ENCODE data around the gene GOLGA6L9.
"Not testable (repeated sequence)": the region's sequence is repeated elsewhere in the genome, so short reads cannot be mapped to it uniquely, and the experiment has no call there.

DNA sequence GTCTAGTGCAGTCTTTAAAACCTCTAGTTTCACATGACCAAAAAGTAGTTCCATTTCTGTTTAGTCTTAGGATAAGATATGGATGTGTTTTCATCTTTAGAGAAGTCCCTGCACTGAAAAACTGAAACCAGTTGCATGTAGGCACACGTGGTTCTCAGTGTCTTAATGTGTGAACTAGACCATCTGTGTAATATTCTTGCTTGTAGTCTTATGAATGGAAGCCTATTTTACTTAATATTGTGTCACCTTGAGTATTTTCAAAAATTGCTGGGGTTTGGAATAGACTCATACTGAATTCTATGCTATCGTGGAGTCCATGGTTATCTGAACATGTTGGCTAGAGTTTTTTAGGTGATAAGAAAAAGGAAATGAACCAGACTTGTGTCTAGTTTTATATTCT is 23.4 kb upstream of the GOLGA6L9 start:
- TF ChIP-seq GLIS3 (CRISPR knock-in tag; IDR thresholded peaks at IDR 0.05); OSR1 (CRISPR knock-in tag; IDR thresholded peaks at IDR 0.05); RARB (CRISPR knock-in tag; IDR thresholded peaks at IDR 0.05); SNAI2 (CRISPR knock-in tag; IDR thresholded peaks at IDR 0.05); ZFP3 (CRISPR knock-in tag; IDR thresholded peaks at IDR 0.05); ARNTL (CRISPR knock-in tag; IDR thresholded peaks at IDR 0.05; ENCODE audit: borderline replicate concordance, low read depth): not testable (repeated sequence)

Measured in SK-N-SH treated with all-trans-retinoic acid at 6 μM for 48 hours (cell line).